Neuronal stem cell (in vitro differentiated cells): ENCODE data around the gene TTBK1.

Experiments used
- DNase-seq: peaks from one replicate; pipeline ENCODE4 v3.0.0-alpha.2; 2013; ENCODE audit warnings: low spot score
- H2AFZ ChIP-seq: one replicate; pipeline ENCODE4 v1.6.1; 2013; ENCODE audit warnings: mild to moderate bottlenecking, low read length, inconsistent platforms
- H2AK5ac ChIP-seq: 2 replicates; pipeline ENCODE4 v1.6.1; 2013; ENCODE audit warnings: low read depth, mild to moderate bottlenecking, inconsistent platforms, low read length, moderate library complexity, mixed read lengths
- H2BK120ac ChIP-seq: 2 replicates; pipeline ENCODE4 v1.6.1; 2013; ENCODE audit warnings: low read depth, mild to moderate bottlenecking, inconsistent platforms, low read length, moderate library complexity, mixed read lengths
- H2BK12ac ChIP-seq: one replicate; pipeline ENCODE4 v1.6.1; 2013; ENCODE audit warnings: low read length, inconsistent platforms
- H2BK15ac ChIP-seq: 2 replicates; pipeline ENCODE4 v1.6.1; 2013; ENCODE audit warnings: mild to moderate bottlenecking, low read length, inconsistent platforms, mixed read lengths
- H2BK5ac ChIP-seq: one replicate; pipeline ENCODE4 v1.6.1; 2013; ENCODE audit warnings: inconsistent platforms, mild to moderate bottlenecking, low read length, moderate library complexity
- H3K14ac ChIP-seq: one replicate; pipeline ENCODE4 v1.6.1; 2013; ENCODE audit warnings: low read length, inconsistent platforms
- H3K18ac ChIP-seq: 2 replicates; pipeline ENCODE4 v1.6.1; 2013; ENCODE audit warnings: low read length, inconsistent platforms
- H3K23ac ChIP-seq: 2 replicates; pipeline ENCODE4 v1.6.1; 2013; ENCODE audit warnings: low read depth, mild to moderate bottlenecking, mixed read lengths, low read length, inconsistent platforms; ENCODE audit not compliant: poor library complexity
- H3K27ac ChIP-seq: replicated peaks from 3 replicates; pipeline ENCODE4 v1.5.1; 2013; ENCODE audit warnings: low read length, inconsistent platforms
- H3K27me3 ChIP-seq, 3 experiments: 2 replicates each; pipeline ENCODE4 v1.6.1; 2013; ENCODE audit warnings: low read length in 3 of 3, mild to moderate bottlenecking in 2 of 3, inconsistent platforms in 1 of 3, low read depth in 1 of 3, mixed read lengths in 1 of 3, moderate library complexity in 1 of 3; ENCODE audit not compliant: control insufficient read depth in 3 of 3, insufficient read depth in 3 of 3
- H3K36me3 ChIP-seq, 2 donors: replicated peaks in 1 of 2; 2 replicates each; pipeline ENCODE4 v1.6.1; 2013; ENCODE audit warnings: low read length in 2 of 2; ENCODE audit not compliant: control insufficient read depth in 2 of 2, insufficient read depth in 2 of 2
- H3K4ac ChIP-seq: 2 replicates; pipeline ENCODE4 v1.6.1; 2013; ENCODE audit warnings: inconsistent platforms, mild to moderate bottlenecking, low read length, moderate library complexity
- H3K4me1 ChIP-seq, 2 donors: 1 replicate in 1 of 2; 2 replicates in 1 of 2; pipeline ENCODE4 v1.6.1; 2013; ENCODE audit warnings: low read length in 2 of 2, low read depth in 1 of 2; ENCODE audit not compliant: control insufficient read depth in 2 of 2, insufficient read depth in 1 of 2
- H3K4me2 ChIP-seq: one replicate; pipeline ENCODE4 v1.6.1; 2013; ENCODE audit warnings: mild to moderate bottlenecking, low read length, inconsistent platforms; ENCODE audit not compliant: insufficient read depth, poor library complexity, severe bottlenecking
- H3K4me3 ChIP-seq, 2 donors: 2 replicates each; pipeline ENCODE4 v1.5.1; 2013; ENCODE audit warnings: low read length in 2 of 2, mild to moderate bottlenecking in 2 of 2, inconsistent platforms in 1 of 2, moderate library complexity in 1 of 2
- H3K79me1 ChIP-seq: one replicate; pipeline ENCODE4 v1.6.1; 2013; ENCODE audit warnings: low read depth, mild to moderate bottlenecking, inconsistent platforms, low read length, moderate library complexity
- H3K9ac ChIP-seq: one replicate; pipeline ENCODE4 v1.6.1; 2013; ENCODE audit warnings: mild to moderate bottlenecking, low read depth, low read length, inconsistent platforms; ENCODE audit not compliant: poor library complexity
- H3K9me3 ChIP-seq, 2 donors: replicated peaks in 1 of 2; 2 replicates each; pipeline versions ENCODE3 to v1.6.1; 2013; ENCODE audit warnings: low read length in 2 of 2, mild to moderate bottlenecking in 2 of 2, inconsistent platforms in 1 of 2, low read depth in 1 of 2, mixed read lengths in 1 of 2, moderate library complexity in 1 of 2; ENCODE audit not compliant: control insufficient read depth in 2 of 2, insufficient read depth in 1 of 2
- H4K8ac ChIP-seq: one replicate; pipeline ENCODE4 v1.6.1; 2013; ENCODE audit warnings: low read depth, mild to moderate bottlenecking, inconsistent platforms, low read length, moderate library complexity
- H4K91ac ChIP-seq: one replicate; pipeline ENCODE4 v1.6.1; 2013; ENCODE audit warnings: low read length, low read depth, mild to moderate bottlenecking, inconsistent platforms; ENCODE audit not compliant: poor library complexity
- WGBS, 2 donors: extraction: QIAGEN DNeasy Blood & Tissue Kit; methylation state at CpG; one replicate each; pipeline ENCODE4 v1.1.7; 2013; ENCODE audit warnings: missing lambda C conversion rate in 2 of 2, mixed read lengths in 1 of 2; ENCODE audit not compliant: insufficient read length in 2 of 2, insufficient replicate concordance in 1 of 2; ENCODE audit errors: extremely low coverage in 2 of 2; 5-methylcytosine and 5-hydroxymethylcytosine counted together

TTBK1 gene

DNA sequence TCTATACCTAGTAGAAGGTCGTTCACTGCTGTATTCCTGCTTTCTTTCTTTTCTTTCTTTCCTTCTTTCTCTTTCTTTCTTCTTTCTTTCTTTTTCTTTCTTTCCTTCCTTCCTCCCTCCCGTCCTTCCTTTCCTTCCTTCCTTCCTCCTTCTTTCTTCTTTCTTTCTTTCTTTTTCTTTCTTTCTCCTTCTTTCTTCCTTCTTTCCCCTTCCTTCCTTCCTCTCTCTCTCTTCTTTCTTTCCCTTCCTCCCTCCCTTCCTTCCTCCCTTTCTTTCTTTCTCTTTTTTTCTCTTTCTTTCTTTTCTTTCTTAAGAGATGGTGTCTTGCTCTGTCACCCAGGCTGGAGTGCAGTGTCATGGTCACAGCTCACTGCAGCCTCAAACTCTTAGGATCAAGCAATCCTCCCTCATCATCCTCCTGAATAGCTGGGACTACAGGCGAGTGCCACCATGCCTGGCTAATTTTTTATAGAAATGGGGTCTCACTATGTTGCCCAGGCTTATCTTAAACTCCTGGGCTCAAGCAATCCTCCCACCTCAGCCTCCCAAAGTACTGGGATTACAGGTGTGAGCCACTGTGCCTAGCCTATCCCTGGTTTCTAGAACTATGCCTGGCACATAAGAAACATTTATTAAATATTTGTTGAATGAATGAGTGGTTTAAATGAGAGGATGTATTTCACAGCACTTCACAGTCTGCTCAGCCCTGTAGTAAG is 11.4 kb upstream of the TTBK1 start:
- Histone ChIP-seq H3K79me1 (peaks cover 6% of the 10 kb centered on the region), H3K23ac (no peak overlapping the region), H3K4ac (no peak overlapping the region), H4K8ac (no peak overlapping the region), H3K4me3 (no peak overlapping the region), H3K27ac (no peak overlapping the region), H4K91ac (no peak overlapping the region), H2AK5ac (no peak overlapping the region), H2BK120ac (no peak overlapping the region), H3K18ac (no peak overlapping the region), H3K4me1 (peaks cover 3% of the 10 kb centered on the region in 2 donors), H3K27me3 (peaks cover 0 to 11% (median 8%) of the 10 kb centered on the region in 3 experiments), H3K9me3 (no peaks in the 10 kb centered on the region), H3K9ac (no peak overlapping the region), H2BK5ac (no peak overlapping the region), H3K4me2 (no peak overlapping the region), H2AFZ (no peak overlapping the region), H3K36me3 (no peaks in the 10 kb centered on the region), H3K14ac (no peak overlapping the region), H2BK12ac (no peak overlapping the region), H2BK15ac (no peak overlapping the region)
- DNase-seq: no peak
- no CpG with 5 or more reads among the region's 3 CpGs for WGBS, 2 donors

DNA sequence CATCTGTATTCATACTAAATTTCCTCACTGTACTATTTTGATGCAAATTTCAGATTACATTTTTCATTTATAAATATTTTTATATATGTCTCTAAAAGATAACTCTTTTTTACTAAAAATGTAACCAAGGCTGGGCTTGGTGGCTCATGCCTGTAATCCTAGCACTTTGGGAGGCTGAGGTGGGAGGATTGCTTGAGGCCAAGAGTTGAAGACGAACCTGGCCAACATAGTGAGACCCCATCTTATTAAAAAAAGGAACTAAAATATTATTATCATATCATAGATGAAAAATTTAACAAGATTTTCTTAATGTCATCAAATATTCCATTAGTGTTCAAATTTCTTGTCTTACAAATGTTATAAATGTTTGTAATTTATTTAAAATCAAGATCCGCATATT is 7.4 kb upstream of the TTBK1 start:
- WGBS, 2 donors: no CpG with 5 or more reads among the region's 2 CpGs

DNA sequence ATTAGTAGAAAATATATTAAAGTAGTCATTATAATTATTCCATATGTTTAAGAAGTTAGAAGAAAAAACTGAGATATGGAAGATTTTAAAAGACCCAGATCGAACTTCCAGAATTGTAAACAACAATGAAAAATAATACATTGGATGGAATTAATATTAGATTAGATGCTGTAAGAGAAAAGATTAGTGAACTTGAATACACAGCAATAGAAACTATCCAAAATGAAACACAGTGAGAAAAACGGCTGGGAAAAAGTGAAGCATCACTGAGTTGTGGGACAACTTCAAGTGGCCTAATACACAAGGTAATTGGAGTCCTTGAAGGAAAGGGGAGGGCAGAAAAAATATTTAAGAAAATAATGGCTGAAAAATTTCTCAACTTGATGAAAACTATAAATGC is 4.2 kb upstream of the TTBK1 start:
- peaks cover 0 to 6% of the 10 kb centered on the region in 2 donors for H3K9me3 ChIP-seq
- H2BK12ac ChIP-seq: no peak overlapping the region
- no peak overlapping the region for H2BK120ac ChIP-seq
- no peak overlapping the region for H4K91ac ChIP-seq
- no peak overlapping the region for H3K4ac ChIP-seq
- H3K4me1 ChIP-seq: peaks cover 0 to 2% of the 10 kb centered on the region in 2 donors
- no peak overlapping the region for H3K27ac ChIP-seq
- no CpG with 5 or more reads among the region's 2 CpGs for WGBS, 2 donors
- H2BK15ac ChIP-seq: no peak overlapping the region
- H3K23ac ChIP-seq: no peak overlapping the region
- no peak overlapping the region for H3K4me3 ChIP-seq
- no peak overlapping the region for H4K8ac ChIP-seq
- H3K4me2 ChIP-seq: peak overlapping the region; percentile 4
- H3K79me1 ChIP-seq: no peaks in the 10 kb centered on the region
- no peak overlapping the region for H2AFZ ChIP-seq
- H3K14ac ChIP-seq: no peak overlapping the region
- H3K27me3 ChIP-seq: peaks cover 7 to 55% (median 26%) of the 10 kb centered on the region in 3 experiments
- no peak overlapping the region for H2AK5ac ChIP-seq
- H3K18ac ChIP-seq: no peak overlapping the region
- no peaks in the 10 kb centered on the region for H3K36me3 ChIP-seq
- DNase-seq: no peak
- no peak overlapping the region for H2BK5ac ChIP-seq
- no peak overlapping the region for H3K9ac ChIP-seq

More for the DNA sequence above, 7.4 kb upstream of the TTBK1 start:
- no peak overlapping the region for H4K91ac ChIP-seq
- no peak overlapping the region for H2AK5ac ChIP-seq
- H4K8ac ChIP-seq: no peak overlapping the region
- no peak overlapping the region for H2BK120ac ChIP-seq
- H2BK5ac ChIP-seq: no peak overlapping the region
- no peak overlapping the region for H3K27ac ChIP-seq
- no peaks in the 10 kb centered on the region for H3K79me1 ChIP-seq
- no peaks in the 10 kb centered on the region for H3K4me1 ChIP-seq
- no peak overlapping the region for H3K4me2 ChIP-seq
- H3K23ac ChIP-seq: no peak overlapping the region
- H3K36me3 ChIP-seq: no peaks in the 10 kb centered on the region
- no peak overlapping the region for H3K14ac ChIP-seq
- no peak overlapping the region for H2AFZ ChIP-seq
- no peak overlapping the region for H2BK12ac ChIP-seq
- H3K9me3 ChIP-seq: peaks cover 0 to 6% of the 10 kb centered on the region in 2 donors
- no peak for DNase-seq
- H3K4ac ChIP-seq: no peak overlapping the region
- peaks cover 0 to 31% (median 3%) of the 10 kb centered on the region in 3 experiments for H3K27me3 ChIP-seq
- H3K18ac ChIP-seq: no peak overlapping the region
- no peak overlapping the region for H3K9ac ChIP-seq
- H3K4me3 ChIP-seq: no peak overlapping the region
- no peak overlapping the region for H2BK15ac ChIP-seq

DNA sequence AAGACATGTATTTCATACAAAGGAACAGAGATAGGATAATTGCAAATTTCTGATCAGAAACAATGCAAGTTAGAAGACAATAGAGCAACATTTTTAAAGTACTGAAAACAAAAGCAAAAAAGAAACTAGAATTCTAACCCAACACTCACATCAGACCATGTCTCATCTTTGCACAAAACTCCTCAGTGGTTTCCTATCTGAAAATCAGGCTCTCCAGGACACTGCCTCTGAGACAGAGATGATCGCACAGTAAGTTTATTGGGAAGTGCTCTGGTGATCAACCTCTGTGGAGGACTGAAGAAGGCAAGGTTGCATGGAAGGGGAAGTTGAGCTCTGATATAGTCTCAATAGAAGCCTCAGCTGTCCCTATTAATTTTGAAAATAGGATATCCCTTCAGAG is 2.3 kb upstream of the TTBK1 start:
- Histone ChIP-seq H3K79me1 (no peaks in the 10 kb centered on the region), H3K4me2 (no peak overlapping the region), H2AFZ (no peak overlapping the region), H2BK12ac (no peak overlapping the region), H3K4me1 (peaks cover under 1 to 2% of the 10 kb centered on the region in 2 donors), H3K27me3 (peaks cover 7 to 68% (median 35%) of the 10 kb centered on the region in 3 experiments), H2BK15ac (no peak overlapping the region), H3K14ac (no peak overlapping the region), H3K27ac (no peak overlapping the region), H2BK120ac (no peak overlapping the region), H2BK5ac (no peak overlapping the region), H3K4ac (no peak overlapping the region), H3K36me3 (no peaks in the 10 kb centered on the region), H2AK5ac (no peak overlapping the region), H3K18ac (no peak overlapping the region), H3K23ac (no peak overlapping the region), H3K4me3 (no peak overlapping the region), H3K9ac (no peak overlapping the region), H4K91ac (no peak overlapping the region), H3K9me3 (peaks cover 0 to 6% of the 10 kb centered on the region in 2 donors), H4K8ac (no peak overlapping the region)
- WGBS, 2 donors: no CpG with 5 or more reads among the region's 1 CpG
- no peak for DNase-seq
